ENCODE measurements around the gene ADPRH. TPM values are rescaled to one million over a fixed set of nuclear protein-coding genes. Genes with fewer than 3 reads are reported as not detected.

ADPRH gene
- total and polyA plus RNA-seq, 10 of the 15 experiments (the other 5 are each of a cell fraction or from before 2014, with no cell fraction given) = 2.3 to 32.6 (median 19.0) TPM

DNA sequence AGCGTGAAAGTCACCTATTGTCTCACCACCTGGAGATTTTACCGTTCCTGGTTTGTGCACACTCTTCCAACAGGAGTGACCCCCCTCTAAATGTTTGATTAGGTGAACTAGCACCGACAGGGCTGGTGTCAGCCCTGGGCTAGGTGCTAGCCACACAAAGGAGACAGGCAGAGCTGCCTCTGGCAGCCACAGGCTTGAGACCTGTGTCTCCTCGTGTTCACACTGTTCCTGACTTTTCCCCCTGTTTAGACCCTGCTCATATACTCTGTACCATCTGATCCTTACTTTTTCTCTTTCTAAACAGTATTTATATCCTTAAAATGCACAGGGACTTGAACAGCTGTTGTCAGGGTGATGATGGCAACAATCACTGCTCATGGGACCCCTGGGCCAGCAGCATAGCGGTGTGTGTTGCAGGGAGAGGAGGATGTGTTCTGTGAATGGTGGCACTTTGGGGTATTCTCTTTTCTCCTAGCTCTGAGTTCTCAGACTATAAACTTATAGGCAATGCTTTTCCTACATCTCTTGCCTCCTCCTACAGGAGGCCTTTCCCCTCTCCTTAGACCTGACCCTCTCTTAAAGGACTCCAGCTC, 25.4 kb upstream of the ADPRH start:
- RAD21 ChIA-PET (ENCODE audit: unreplicated experiment) = interaction anchor here (0.9 to 11.9 kb wide), 6 partner anchors 15 to 127 kb away, joined by 4 to 239 read pairs (median 6); partner anchors contain the start of gene ADPRH
- SMC1A ChIA-PET (ENCODE audit: uncharacterized antibody, unreplicated experiment) = interaction anchor here (0.7 to 8.0 kb wide), 10 partner anchors 14 to 123 kb away, joined by 3 to 42 read pairs (median 4); partner anchors contain the start of genes COX17 and TMEM39A
- H3K9ac ChIP-seq (ENCODE audit: control insufficient read depth, insufficient read depth, low read length) = peak overlapping the region; percentile 99
- 20% methylated on average over 5 of the region's 5 CpGs for WGBS (ENCODE audit: insufficient coverage, insufficient replicate concordance, low lambda C conversion rate, missing lambda C conversion rate)
- intact Hi-C loops (cut with micrococcal nuclease; ENCODE audit: unreplicated experiment) (loop anchor here (10.0 kb wide), 1 partner anchor 541 kb away; the partner anchor contains the start of gene GSK3B), in situ Hi-C loops (cut with MboI) (no loop called here)
- H3K36me3 ChIP-seq (ENCODE audit: control insufficient read depth in 2 of 2, insufficient read depth in 2 of 2, low read length in 1 of 2) = peaks cover 3 to 12% of the 10 kb centered on the region in 2 experiments; a peak in 3 of 4 replicates
- H3K4me3 ChIP-seq = peak overlapping the region; percentile 76
- no peak for DNase-seq (ENCODE audit: low read depth, low spot score)
- 0 out of 2 replicates have a peak, but pooled peaks have one; percentile 3 for TF ChIP-seq RUNX3 (IDR thresholded peaks at IDR 0.05; ENCODE audit: low read length)
- TF ChIP-seq KDM1A (IDR thresholded peaks at IDR 0.05; ENCODE audit: borderline replicate concordance) = no peak
- TF ChIP-seq POLR2AphosphoS5 (IDR thresholded peaks at IDR 0.05; ENCODE audit: low read length) = peak; percentile 64
- TF ChIP-seq, protein P1, sequence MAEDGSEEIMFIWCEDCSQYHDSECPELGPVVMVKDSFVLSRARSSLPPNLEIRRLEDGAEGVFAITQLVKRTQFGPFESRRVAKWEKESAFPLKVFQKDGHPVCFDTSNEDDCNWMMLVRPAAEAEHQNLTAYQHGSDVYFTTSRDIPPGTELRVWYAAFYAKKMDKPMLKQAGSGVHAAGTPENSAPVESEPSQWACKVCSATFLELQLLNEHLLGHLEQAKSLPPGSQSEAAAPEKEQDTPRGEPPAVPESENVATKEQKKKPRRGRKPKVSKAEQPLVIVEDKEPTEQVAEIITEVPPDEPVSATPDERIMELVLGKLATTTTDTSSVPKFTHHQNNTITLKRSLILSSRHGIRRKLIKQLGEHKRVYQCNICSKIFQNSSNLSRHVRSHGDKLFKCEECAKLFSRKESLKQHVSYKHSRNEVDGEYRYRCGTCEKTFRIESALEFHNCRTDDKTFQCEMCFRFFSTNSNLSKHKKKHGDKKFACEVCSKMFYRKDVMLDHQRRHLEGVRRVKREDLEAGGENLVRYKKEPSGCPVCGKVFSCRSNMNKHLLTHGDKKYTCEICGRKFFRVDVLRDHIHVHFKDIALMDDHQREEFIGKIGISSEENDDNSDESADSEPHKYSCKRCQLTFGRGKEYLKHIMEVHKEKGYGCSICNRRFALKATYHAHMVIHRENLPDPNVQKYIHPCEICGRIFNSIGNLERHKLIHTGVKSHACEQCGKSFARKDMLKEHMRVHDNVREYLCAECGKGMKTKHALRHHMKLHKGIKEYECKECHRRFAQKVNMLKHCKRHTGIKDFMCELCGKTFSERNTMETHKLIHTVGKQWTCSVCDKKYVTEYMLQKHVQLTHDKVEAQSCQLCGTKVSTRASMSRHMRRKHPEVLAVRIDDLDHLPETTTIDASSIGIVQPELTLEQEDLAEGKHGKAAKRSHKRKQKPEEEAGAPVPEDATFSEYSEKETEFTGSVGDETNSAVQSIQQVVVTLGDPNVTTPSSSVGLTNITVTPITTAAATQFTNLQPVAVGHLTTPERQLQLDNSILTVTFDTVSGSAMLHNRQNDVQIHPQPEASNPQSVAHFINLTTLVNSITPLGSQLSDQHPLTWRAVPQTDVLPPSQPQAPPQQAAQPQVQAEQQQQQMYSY (CRISPR knock-in tag; IDR thresholded peaks at IDR 0.05) = no peak
- TF ChIP-seq MEF2B (IDR thresholded peaks at IDR 0.05; ENCODE audit: partially characterized antibody, poor library complexity, severe bottlenecking) = no peak
- TF ChIP-seq, protein P2, sequence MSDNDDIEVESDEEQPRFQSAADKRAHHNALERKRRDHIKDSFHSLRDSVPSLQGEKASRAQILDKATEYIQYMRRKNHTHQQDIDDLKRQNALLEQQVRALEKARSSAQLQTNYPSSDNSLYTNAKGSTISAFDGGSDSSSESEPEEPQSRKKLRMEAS (IDR thresholded peaks at IDR 0.05; ENCODE audit: low read depth, low read length) = no peak
- no peak for TF ChIP-seq HDAC6 (IDR thresholded peaks at IDR 0.05; ENCODE audit: unreplicated experiment)
- no peak for TF ChIP-seq TCF7 (IDR thresholded peaks at IDR 0.05; ENCODE audit: borderline replicate concordance)
- TF ChIP-seq KAT2A (conservative IDR thresholded peaks at IDR 0.05; ENCODE audit: control insufficient read depth, low read depth, low read length) = no peak
- no peak for TF ChIP-seq SMAD5 (IDR thresholded peaks at IDR 0.05; ENCODE audit: low read depth)
- TF ChIP-seq BCL11A (IDR thresholded peaks at IDR 0.05; ENCODE audit: low read depth, low read length) = no peak
- no peak for TF ChIP-seq GATAD2B (conservative IDR thresholded peaks at IDR 0.05; ENCODE audit: low read depth)
- peak; percentile 23; the same call in 1 of the 2 replicates for TF ChIP-seq POLR2A (IDR thresholded peaks at IDR 0.05; ENCODE audit: low read depth, low read length)
- BruUV-seq (replicated peaks) = no TSS peak
- peaks cover 45% of the 10 kb centered on the region for H3K4me1 ChIP-seq (ENCODE audit: control insufficient read depth, insufficient read depth, low read length)
- peaks cover 99% of the 10 kb centered on the region for H3K79me2 ChIP-seq (ENCODE audit: control insufficient read depth, insufficient read depth, low read length)
- H3K9me3 ChIP-seq (replicated peaks; ENCODE audit: control insufficient read depth, insufficient read depth, low read length) = no peaks in the 10 kb centered on the region
- CTCF ChIA-PET = interaction anchor here (0.8 to 4.9 kb wide), 3 partner anchors 43 to 280 kb away, joined by 3 to 46 read pairs (median 3); no protein-coding TSS in a partner anchor
- H3K4me2 ChIP-seq (ENCODE audit: control insufficient read depth, insufficient read depth) = peak overlapping the region; percentile 98
- FAIRE-seq = no peak
- H2AFZ ChIP-seq (ENCODE audit: control insufficient read depth, low read depth, low read length) = no peak overlapping the region
- POLR2A ChIA-PET = interaction anchor here (1.0 to 2.8 kb wide), 10 partner anchors 28 to 260 kb away, joined by 3 to 20 read pairs (median 4); partner anchors contain the start of genes ARHGAP31, TIMMDC1 and TMEM39A
- no peaks in the 10 kb centered on the region for H4K20me1 ChIP-seq (ENCODE audit: control insufficient read depth, insufficient read depth)
- H3K27me3 ChIP-seq (replicated peaks in 1 of 2; ENCODE audit: control insufficient read depth in 2 of 2, insufficient read depth in 2 of 2, low read length in 1 of 2) = no peaks in the 10 kb centered on the region
- ATAC-seq = peak; percentile 7
- peak overlapping the region; percentile 98 for H3K27ac ChIP-seq (ENCODE audit: control insufficient read depth, insufficient read depth)
